GM19025 (cell line): ENCODE results near the gene FBRS.

ENCODE experiments used
- ATAC-seq: cut with Tn5 transposase; IDR thresholded peaks from one replicate; pipeline ENCODE4 v1.9.1; 2021; ENCODE audit warnings: mild to moderate bottlenecking, low read depth, moderate library complexity; ENCODE audit not compliant: unreplicated experiment

FBRS gene

DNA sequence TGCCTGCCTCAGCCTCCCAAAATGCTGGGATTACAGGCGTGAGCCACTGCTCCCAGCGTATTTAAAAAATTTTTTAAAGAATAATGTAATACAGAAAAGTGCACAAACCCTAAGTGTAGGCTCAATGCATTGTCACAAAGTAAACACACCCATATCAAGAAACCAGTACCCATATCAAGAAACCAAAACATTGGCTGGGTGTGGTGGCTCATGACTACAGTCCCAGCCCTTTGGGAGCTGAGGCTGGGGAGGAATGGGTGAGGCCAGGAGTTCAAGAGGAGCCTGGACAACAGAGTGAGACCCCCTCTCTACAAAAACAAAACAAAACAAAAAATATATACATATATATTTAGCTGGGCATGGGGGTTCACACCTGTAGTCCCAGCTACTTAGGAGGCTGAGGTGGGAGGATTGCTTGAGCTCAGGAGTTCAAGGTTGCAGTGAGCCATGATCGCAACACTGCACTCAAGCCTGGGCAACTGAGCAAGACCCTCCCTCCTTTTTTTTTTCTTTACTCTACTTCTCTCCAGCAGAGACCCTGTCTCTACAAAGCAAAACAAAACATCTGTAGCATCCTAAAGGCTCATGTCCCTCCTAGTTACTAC is 16.8 kb upstream of the FBRS start:
- ATAC-seq = no peak

DNA sequence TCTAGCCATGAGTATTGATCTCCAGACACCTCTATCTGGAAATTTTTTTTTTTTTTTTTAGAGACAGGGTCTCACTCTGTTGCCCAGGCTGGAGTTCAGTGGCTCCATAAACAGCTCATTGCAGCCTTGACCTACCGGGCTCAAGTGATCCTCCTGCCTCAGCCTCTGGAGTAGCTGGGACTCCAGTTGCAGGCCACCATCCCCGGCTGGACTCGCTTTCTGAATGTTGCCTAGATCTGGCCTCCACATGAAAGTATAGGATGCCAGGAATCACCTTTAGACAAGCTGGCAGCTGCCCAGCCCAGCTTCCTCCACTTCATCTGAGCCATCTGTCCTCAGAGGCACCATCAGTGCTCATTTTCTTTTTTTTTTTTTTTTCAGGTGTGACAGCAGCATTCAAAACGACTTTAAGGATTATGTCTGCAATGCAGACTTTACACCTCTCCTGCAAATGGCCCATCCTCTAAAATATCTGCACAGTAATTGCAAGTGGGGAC is 13.8 kb upstream of the FBRS start:
- ATAC-seq = no peak

DNA sequence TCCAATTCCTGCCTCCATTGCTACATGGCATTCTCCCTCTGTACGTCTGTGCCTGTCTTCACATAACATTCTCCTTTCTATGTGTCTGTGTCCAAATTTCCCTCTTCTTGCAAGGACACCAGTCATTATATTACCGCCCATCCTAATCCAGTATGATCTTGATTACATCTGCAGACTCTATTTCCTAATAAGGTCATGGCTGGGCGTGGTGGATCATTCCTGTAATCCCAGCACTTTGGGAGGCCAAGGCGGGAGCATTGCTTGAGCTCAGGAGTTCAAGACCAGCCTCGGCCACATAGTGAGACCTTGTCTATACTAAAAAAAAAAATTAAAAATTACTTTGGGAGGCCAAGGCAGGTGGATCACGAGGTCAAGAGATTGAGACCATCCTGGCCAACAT is 12.5 kb upstream of the FBRS start:
- no peak for ATAC-seq

DNA sequence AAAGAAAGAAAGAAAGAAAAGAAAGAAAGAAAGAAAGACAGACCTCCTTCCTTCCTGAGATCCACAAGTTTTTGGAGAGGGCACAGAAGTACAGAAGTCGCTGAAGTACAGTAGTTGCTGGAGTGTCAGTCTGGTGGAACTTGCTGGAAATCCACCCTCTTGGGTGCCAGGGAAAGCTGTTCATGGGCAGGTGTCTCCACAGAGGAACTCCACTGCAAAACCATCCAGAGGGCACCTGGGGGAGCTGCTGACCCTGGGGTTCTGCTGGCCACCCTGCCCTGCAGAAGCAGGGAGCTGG is 11.0 kb upstream of the FBRS start:
- no peak for ATAC-seq

DNA sequence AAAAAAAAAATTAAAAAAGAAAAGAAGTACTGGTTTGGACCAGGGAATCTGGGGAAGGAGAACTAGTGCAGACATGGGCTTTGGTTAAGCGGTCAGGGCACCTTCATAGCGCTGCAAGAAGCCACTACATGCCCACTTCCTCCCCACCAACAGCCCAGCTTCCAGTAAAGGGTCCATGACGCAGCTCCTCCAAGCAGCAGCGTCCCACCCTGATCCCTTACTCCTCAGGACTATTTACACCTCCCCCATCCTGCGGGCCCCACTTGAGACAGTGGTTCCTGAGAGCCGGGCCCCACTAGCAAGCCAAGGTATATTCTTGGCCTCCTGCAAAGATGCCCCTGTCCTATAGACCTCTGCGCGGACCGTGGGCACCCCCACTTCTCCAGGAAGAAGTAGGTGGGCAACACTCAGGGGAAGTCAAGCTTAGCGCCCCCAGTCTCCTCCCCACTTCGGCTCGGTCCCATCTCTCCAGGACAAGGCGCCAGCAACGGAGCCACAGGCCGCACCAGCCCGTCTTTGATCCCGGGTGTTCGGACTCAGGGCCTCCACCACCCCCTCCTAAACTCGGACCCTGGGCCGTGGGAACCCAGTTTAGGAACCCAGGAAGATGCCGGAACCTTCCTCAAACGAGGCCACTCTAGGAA is 8.4 kb upstream of the FBRS start:
- ATAC-seq = no peak

DNA sequence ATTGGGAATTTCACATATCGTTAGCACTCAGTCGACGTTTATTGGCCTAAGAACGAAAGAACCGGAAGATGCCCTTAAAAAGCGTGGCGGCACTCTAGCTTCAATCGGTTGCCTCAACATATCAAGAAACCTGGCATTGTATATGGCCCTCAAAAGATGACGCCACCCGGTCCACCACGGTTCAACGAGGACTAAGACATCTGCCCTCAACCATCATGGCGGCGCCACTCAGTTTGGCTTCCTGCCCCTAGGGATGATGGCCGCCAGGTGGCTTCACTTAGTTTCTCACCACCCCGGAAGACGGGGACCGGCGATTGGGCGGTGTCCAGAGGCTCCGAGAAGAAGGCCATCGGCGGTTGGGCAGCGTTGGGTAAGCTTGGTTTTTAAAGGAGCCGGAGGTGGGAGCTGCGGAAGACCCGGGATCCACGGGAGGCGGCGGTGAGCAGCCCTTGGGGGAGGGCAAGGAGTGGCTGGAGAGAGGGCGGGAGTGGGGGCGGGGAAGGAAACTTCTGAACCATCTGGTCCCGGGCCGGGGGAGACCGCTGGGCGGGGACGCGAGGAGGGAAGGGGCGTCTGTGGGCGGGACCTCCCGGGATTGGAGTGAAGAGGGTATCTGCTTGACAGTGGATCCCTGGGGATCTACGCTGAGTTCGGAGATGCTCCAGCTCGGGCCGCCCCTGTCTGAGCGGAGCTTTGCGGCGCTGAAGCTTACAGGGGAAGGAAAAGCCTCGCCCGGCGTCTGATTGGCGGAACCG is 7.7 kb upstream of the FBRS start, which contains the start of gene PRR14:
PRR14 (plus strand) TSS at position 592 of the 755 bp plus-strand sequence. CDS start 686 bp downstream, outside the sequence.
- ATAC-seq = peak; percentile 69

DNA sequence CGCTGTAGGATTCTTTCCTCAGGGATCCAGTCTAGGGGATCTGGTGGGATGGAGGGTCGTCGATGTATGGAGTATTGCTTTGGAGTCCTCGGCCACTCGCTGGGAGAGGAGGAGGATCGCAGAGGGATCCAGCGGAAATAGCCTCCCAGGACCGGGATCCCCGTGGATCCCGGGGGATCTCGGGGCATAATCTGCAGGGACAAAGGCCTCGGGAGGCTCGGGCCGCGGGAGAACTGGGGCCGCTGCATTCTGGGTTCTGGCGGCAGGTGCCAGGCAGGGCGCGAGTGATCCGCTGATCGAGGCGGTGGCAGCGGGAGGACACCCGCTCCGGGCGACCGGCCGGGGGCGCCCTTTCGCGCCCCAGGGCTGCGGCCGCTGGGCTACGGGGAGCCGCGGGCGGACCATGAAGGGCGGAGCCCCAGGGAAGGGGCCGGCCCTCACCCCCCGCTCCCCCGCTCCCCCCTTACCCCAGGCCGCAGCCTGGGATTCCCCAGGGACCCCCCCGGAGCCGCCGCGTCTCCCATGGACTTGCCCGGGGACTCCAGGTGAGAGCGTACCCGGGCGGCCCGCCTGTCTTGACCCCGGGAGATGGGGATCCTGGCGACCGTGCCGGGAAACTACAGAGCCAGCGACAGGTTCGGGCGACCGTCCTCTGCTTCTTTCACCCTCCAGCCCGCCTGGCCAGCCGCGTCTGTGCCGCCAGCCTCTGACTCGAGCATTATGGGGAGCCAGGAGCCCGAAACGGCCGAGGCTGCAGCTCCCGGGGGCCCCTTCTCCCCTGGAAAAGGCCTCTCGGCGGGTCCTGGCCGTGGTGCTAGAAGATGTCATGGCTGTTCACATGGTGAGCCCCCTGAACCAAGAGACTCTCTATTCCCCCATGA is 6.9 kb upstream of the FBRS start:
- ATAC-seq = peak; percentile 39

DNA sequence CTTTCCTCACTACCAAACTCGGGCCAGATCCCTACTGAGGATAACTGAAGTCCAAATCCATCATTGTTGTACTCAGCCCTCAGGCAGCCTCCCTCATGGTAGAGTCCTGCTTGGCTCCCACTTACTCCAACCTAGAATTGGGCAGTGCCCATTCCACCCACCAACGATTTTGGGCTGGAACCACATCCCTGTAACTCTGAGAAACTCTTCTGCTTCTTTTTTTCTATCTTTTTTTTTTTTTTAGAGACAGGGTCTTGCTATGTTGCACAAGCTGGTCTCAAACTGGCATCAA is 6.3 kb upstream of the FBRS start:
- ATAC-seq = no peak

DNA sequence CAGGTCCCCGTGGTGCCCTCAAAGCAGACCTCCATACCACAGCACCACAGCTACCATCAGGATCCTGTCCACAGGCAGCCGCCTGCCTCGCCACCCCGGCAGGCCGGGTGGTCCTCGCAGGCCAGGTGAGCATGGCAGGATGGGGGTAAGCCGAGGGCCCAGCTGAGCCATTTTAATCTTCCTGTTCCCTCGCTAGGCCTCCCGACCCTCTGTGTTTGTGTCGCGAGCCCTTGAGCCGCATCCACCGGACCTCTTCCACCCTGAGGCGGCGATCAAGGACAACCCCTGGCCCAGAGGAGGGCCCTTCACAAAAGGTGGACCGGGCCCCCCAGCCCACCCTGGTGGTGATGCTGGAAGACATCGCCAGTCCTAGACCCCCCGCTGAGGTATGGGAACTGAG is 5.5 kb upstream of the FBRS start:
- ATAC-seq = no peak

DNA sequence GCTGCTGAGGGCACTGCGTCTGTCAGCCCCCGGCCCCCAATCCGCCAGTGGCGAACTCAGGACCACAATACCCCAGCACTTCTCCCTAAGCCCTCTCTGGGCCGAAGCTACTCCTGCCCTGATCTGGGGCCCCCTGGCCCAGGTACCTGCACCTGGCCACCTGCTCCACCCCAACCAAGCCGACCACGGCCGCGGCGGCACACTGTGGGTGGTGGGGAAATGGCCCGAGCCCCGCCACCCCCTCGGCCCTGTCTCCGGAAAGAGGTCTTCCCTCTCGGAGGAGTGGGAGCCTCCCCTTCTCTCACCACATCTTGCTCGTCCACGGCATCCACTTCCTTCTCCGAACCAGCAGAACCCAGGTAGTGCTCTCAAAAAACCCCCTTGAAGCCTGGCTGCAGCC is 3.4 kb upstream of the FBRS start:
- ATAC-seq = no peak

DNA sequence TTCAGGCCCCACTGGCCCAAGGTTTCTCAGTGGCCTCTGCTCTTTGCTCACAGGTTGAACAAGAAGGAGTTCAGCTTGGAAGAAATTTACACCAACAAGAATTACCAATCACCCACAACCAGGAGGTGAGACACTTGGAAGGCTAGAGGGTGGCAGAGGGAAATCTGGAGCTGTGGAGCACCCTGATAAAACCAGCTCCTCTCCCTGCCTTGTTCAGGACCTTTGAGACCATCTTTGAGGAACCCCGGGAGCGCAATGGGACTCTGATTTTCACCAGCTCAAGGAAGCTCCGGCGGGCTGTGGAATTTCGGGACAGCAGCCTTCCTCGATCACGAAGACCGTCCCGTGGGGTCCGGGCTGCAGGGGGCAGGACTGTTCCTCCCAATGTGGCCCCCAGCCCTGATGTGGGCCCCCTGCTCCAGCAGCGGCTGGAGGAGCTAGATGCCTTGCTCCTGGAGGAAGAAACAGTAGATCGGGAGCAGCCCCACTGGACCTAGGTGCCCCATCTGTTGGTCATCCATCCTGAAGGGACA is 2.4 kb upstream of the FBRS start:
- ATAC-seq = no peak

DNA sequence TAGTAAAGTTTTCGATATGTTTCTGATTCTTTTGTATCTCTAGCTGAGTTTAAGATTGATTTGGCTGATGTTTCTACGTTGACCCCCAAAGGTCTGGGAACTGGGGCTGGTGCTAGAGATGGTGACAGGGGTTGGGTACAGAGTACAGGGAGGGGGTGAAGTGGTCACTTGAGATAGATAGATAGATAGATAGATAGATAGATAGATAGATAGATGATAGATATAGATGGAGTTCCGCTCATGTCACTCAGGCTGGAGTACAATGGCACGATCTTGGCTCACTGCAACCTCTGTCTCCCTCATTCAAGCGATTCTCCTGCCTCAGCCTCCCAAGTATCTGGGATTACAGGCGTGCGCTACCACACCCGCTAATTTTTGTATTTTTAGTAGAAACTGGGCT is 1.8 kb upstream of the FBRS start:
- ATAC-seq = no peak

DNA sequence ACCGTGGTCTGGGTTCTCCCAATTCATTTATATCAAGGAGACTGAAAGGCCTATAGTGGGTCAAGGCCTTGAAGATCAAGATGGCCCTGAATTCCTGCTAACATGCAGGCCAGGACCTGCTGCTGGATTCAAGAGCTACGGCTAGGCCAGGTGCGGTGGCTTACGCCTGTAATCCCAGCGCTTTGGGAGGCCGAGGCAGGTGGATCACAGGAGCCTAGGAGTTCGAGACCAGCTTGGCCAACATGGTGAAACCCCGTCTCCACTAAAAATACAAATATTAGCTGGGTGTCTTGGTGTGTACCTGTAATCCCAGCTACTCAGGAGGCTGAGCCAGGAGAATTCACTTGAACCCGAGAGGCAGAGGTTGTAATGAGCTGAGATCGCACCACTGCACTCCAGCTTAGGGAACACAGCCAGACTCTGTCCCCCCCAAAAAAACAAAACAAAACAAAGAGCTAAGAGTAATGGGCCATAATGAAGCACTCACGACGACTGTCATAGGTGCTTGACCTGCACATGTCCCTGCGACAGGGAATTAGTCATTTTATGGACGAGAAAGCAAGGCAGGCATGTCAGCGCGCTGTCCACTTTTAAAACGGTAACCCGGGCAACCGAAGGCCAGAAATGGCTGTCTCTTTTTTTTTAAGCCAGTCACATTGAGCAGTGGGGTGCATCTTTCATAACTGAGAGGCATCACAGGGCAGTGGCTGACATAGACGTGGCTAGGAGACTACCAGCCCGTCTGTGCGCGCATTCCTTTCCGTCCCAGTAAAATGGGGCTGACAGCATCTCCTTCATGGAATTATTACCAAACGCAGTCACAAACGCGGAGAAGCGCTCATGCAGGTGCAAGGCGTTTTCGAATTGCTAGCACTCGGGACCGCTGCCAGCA is 1.0 kb upstream of the FBRS start:
- no peak for ATAC-seq

DNA sequence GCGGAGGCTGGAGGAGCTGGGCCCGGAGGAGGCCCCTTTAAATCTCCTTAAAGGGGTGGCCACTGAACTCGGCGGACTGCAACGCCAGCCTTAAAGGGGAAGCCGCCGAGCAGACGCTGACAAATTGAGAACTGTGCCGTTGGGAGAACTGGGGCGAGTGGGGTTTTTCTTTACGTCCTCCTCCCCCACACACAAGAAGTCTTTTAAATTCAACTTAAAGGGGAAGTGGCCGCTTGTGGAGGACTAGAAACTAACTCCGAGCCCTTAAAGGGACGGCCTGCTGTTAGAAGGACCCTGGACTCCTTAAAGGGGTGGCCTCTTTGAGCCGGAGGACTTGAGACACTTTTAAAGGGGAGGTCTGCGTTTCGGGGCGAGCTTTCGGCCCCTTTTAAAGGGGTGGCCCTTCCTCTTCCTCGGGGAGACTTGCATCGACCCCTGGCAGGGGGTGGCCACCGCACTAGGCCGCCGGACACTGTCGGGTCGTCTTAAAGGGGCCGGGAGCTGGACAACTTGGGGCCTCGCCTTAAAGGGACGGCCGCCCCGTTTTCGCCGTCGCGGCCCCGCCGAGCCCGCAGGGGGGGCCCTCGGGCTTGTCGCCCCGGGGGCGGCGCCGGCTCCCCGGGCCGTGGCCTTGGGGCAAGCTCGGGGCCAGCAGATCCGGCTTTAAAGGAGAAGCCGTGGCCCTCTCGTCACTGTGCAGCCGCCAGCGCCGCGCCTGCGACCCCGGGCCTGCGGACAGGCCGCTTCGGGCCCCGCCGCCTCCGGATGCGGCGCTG is 688 bp downstream of the FBRS start:
- ATAC-seq = peak; percentile 18

DNA sequence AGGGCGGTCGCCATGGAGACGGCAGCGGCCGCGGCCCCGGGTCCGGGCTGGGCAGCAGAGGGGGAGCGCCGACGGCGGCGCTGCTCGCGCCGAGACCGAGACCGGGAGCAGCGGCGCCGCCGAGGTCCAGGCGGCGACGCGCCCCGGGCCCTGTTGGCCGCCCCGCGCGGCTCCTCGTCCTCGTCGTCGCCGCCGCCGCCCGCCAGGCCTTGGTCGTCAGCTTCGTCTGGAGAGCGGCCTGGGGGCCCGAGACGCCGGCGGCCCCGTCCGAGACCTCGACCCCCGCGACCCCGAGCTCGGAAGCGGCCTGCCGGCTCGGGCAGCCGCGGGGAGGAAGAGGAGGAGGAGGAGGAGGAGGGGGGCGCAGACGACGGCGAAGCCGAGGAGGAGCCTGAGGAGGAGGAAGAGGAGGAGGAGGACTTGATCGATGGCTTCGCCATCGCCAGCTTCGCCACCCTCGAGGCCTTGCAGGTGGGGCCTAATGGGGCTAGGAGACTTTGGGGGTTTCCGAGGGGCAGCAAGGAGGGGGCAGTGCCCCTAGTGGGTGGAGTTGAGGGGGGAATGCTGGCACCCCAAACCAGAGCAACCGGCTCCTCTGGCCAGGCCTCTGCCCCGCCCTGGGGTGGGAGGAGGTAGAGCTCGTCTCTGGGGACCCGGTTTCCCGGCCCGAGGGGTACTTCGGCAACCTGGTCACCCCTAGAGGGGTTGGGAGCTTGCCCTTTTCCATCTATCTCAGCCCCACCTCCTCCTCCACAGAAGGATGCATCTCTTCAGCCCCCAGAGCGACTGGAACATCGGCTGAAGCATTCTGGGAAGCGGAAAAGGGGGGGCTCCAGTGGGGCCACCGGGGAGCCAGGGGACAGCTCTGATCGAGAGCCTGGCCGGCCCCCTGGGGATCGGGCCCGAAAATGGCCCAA is 1.5 kb downstream of the FBRS start:
- no peak for ATAC-seq

DNA sequence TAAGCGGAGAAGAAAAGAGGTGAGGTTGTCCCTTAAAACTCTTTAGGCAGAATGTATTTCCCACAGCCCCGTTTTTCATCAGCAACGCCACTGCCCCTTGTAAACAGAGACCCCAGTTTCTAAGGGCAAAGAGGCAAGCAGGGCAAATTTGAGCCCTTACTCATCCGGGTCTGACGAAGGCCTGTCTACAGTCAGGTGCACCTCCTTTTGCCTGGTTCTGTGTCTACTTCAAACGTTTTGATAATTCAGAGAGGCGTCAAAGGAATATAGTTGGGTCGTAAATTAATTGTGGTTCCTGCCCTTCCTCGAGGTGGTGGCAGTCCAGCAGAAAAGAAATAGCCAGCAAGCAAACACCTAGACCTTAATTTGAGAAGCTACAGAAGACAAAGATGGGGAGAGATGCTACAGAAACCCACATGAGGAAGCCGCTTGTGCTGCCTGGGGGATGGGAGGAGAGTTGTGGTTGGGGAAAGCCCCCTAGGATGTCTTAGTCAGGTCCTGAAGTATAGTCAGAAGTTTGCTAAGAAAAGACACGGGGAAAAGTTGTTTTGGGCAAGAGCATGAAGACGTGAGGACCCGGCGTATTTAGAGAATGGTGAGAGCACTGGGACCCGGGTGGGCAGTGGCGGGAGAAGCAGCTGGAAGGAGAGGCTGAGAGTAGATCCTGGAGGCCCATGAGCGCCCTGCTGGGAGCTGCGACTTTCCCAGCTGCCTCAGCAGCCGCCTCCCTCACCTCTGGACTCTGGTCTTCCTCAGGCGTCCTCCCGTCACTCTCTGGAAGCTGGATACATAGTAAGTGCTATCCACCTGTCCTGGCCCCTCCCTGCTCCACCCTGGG is 2.4 kb downstream of the FBRS start:
- ATAC-seq = no peak

DNA sequence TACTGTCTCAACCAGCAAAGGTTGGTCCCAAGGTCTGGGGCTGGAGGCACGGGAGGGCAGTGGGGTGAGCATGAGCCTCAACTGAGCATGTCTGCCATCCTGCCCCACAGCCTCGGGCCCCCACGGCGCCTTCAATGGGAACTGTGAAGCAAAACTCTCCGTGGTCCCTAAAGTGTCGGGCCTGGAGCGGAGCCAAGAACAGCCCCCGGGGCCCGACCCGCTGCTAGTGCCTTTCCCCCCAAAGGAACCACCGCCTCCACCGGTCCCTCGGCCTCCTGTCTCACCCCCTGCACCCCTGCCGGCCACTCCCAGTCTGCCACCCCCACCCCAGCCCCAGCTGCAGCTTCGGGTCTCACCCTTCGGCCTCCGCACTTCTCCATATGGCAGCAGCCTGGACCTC is 4.2 kb downstream of the FBRS start:
- ATAC-seq = no peak
